ENCODE results near the gene NGB.
"Not testable (repeated sequence)": the region's sequence is repeated elsewhere in the genome, so short reads cannot be mapped to it uniquely, and the experiment has no call there.

The NGB gene

GRCh38 chr14:77290705-77291104 is 19.7 kb upstream of the NGB start:
- DNase-seq = no peak

- no peak for DNase-seq
These were observed 15.6 kb upstream of the NGB start for GRCh38 chr14:77286576-77286975.

- no peak for DNase-seq
These were observed 13.5 kb upstream of the NGB start for GRCh38 chr14:77284466-77284865.

- DNase-seq = no peak
These were observed 13.1 kb upstream of the NGB start for GRCh38 chr14:77284066-77284465.

- no peak for DNase-seq
These were observed 10.9 kb upstream of the NGB start for GRCh38 chr14:77281852-77282410.

- not testable (repeated sequence) for DNase-seq
These were observed 9.9 kb upstream of the NGB start for GRCh38 chr14:77280921-77281320.

- DNase-seq = no peak
These were observed 8.7 kb upstream of the NGB start for GRCh38 chr14:77279719-77280118.

- DNase-seq = no peak
These were observed 7.6 kb upstream of the NGB start for GRCh38 chr14:77278461-77279230.

- DNase-seq = no peak
These were observed 6.0 kb upstream of the NGB start for GRCh38 chr14:77276959-77277358.

GRCh38 chr14:77276295-77276935 is 5.4 kb upstream of the NGB start:
- DNase-seq = no peak

- DNase-seq = no peak
These were observed 4.6 kb upstream of the NGB start for GRCh38 chr14:77275601-77276017.

- DNase-seq = no peak
These were observed 4.1 kb upstream of the NGB start for GRCh38 chr14:77275041-77275580.

GRCh38 chr14:77273796-77274195 is 2.8 kb upstream of the NGB start:
- no peak for DNase-seq

GRCh38 chr14:77272261-77272660 is 1.3 kb upstream of the NGB start:
- no peak for DNase-seq

- no peak for DNase-seq
These were observed 469 bp downstream of the NGB start for GRCh38 chr14:77270361-77271112.

- no peak for DNase-seq
These were observed 1.9 kb downstream of the NGB start for GRCh38 chr14:77268989-77269600.

- DNase-seq = no peak
These were observed 2.9 kb downstream of the NGB start for GRCh38 chr14:77267937-77268699.

- no peak for DNase-seq
These were observed 4.7 kb downstream of the NGB start for GRCh38 chr14:77266336-77266735.

GRCh38 chr14:77265561-77266335 is 5.3 kb downstream of the NGB start:
- no peak for DNase-seq

- no peak for DNase-seq
These were observed 5.9 kb downstream of the NGB start for GRCh38 chr14:77265187-77265515.

- DNase-seq = no peak
These were observed 6.4 kb downstream of the NGB start for GRCh38 chr14:77264466-77265186.
